22Rv1 (cell line): Measurements from ENCODE around the gene MCCD1.

Experiments used
- H3K27ac ChIP-seq: fragments of 450-650 bp; 2 replicates; pipeline ENCODE4 v1.5.1; 2017
- ZFX ChIP-seq: fragments of 450-650 bp; IDR thresholded peaks from 2 replicates; pipeline ENCODE4 v1.6.1; 2017; ENCODE audit warnings: antibody characterized with exemption, borderline replicate concordance
- TF ChIP-seq, protein P1 (sequence below): fragments of 450-650 bp; IDR thresholded peaks from 2 replicates; pipeline ENCODE4 v1.5.1; 2017; ENCODE audit warnings: mild to moderate bottlenecking

Gene MCCD1

GRCh38 chr6:31525932-31526591 is 2.7 kb upstream of the MCCD1 start:
- no peak for TF ChIP-seq ZFX
- TF ChIP-seq, protein P1, sequence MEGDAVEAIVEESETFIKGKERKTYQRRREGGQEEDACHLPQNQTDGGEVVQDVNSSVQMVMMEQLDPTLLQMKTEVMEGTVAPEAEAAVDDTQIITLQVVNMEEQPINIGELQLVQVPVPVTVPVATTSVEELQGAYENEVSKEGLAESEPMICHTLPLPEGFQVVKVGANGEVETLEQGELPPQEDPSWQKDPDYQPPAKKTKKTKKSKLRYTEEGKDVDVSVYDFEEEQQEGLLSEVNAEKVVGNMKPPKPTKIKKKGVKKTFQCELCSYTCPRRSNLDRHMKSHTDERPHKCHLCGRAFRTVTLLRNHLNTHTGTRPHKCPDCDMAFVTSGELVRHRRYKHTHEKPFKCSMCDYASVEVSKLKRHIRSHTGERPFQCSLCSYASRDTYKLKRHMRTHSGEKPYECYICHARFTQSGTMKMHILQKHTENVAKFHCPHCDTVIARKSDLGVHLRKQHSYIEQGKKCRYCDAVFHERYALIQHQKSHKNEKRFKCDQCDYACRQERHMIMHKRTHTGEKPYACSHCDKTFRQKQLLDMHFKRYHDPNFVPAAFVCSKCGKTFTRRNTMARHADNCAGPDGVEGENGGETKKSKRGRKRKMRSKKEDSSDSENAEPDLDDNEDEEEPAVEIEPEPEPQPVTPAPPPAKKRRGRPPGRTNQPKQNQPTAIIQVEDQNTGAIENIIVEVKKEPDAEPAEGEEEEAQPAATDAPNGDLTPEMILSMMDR: no peak
- no peak overlapping the region for H3K27ac ChIP-seq

DNA sequence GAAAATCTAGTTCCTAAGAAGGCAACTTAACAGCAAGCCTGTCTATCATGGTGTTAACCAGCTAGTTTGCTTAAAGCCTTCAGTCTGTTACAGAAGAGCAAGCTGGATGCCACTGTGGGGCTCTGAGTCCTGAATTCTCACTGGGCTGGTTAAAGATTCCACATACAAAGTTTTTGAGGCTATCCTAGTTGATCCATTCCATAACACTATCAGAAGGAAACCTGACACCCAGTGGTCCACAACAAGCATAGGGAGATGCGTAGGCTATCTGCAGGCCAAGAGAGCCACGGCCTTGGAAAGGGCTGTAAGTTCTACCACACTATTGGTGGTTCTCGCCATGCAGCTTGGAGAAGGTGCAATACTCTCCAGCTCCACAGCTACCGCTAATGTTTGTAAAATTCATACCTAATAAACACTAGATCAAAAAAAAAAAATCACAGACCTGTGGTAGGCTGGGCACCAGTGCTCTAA is 420 bp upstream of the MCCD1 start:
- TF ChIP-seq, protein P1: no peak

DNA sequence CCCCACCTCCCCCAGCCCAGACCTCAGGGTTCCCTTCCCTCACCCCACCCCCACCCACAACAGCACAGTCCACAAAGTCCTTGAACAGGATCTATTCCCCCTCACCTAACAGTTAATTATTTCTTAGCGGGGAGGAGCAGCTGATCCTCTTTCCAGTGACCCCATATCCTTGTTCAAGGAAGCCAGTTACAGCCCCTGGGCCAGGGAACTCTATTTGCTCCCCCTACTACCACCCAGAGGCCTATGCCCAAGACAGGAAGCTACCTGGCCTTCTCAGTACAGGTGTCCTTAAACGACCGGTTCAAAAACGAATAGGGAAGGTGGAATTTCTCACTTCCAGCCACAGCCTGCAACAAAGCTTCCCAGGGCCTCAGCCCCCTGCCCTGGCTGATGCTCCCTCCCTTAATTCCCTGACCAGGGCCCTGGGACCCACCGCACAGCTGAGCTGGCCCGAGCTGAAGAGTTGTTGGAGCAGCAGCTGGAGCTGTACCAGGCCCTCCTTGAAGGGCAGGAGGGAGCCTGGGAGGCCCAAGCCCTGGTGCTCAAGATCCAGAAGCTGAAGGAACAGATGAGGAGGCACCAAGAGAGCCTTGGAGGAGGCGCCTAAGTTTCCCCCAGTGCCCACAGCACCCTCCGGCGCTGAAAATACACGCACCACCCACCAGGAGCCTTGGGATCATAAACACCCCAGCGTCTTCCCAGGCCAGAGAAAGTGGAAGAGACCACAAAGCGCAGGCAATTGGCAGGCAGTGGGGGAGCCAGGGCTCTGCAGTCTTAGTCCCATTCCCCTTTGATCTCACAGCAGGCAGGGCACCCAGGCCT is 778 bp downstream of the MCCD1 start:
- TF ChIP-seq, protein P1: no peak
- TF ChIP-seq ZFX: no peak
- H3K27ac ChIP-seq: 0 out of 2 replicates have a peak overlapping the region, but pooled peaks have one; percentile 18

More for the DNA sequence above, 420 bp upstream of the MCCD1 start:
- H3K27ac ChIP-seq: peak overlapping the region; percentile 17; the same call in 1 of the 2 replicates

- TF ChIP-seq, protein P1: no peak
- TF ChIP-seq ZFX: no peak
Observed at GRCh38 chr6:31530659-31531058, 1.9 kb downstream of the MCCD1 start.

DNA sequence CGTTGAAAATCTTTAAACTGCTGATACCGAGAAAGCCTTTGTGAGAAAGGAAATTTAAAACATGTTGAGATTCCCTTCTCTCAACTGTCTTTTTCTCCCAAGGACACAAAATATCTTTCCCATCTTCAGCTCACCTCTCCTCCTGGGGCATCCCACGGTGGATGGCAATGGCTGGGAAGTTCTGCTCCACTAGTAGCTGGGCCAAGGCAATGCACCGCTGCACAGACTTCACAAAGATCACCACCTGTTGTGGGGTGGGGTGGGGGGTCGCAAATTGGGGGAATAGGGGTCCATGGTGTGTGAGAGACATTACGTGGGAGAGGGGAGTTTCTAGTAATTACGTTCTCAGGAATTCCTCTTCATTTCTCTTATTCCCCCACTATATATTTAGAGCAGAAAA is 2.4 kb downstream of the MCCD1 start:
- no peak overlapping the region for H3K27ac ChIP-seq
- no peak for TF ChIP-seq ZFX
- TF ChIP-seq, protein P1: no peak

More at GRCh38 chr6:31530659-31531058, 1.9 kb downstream of the MCCD1 start:
- no peak overlapping the region for H3K27ac ChIP-seq

DNA sequence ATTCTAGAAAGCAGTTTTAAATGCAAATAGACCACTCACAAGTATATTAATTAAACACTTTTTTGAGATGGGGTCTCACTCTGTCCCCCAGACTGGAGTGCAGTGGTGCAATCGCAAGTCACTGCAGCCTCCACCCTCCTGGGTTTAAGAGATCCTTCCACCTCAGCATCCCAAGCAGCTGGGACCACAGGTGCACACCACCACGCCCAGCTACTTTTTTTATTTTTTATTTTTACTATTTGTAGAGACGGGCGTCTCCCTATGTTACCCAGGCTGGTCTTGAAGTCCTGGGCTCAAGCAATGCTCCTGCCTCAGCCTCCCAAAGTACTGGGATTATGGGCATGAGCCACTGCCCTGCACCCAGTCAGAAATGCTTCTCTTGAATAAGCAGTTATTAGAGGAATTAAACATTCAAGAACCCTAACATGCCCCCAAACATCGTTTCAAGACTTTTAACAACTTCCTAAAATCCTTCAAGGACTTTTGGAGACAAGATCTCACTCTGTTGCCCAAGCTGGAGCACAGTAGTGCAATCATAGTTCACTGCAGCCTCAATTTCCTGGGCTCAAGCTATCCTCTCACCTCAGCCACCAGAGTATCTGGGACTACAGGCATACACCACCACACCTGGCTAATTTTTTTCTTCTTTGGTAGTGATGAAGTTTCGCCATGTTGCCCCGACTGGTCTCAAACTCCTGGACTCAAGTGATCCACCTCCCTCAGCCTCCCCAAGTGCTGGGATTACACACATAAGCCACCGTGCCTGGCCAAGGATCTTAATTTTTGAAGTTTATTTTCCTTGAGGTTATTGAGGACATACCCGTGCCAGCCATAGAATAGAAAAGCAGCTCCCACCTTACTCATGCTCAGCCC is 3.2 kb downstream of the MCCD1 start:
- TF ChIP-seq ZFX: no peak
- TF ChIP-seq, protein P1: no peak

More for the DNA sequence above, 3.2 kb downstream of the MCCD1 start:
- H3K27ac ChIP-seq: peak overlapping the region; percentile 28; the same call in 1 of the 2 replicates
